Pancreas (tissue), 10 donors: ENCODE results near the gene OR10A3. TPM values are rescaled to one million over a fixed set of nuclear protein-coding genes. Genes with fewer than 3 reads are reported as not detected.

Experiments used
- ATAC-seq, 4 donors: fragments of 200-7000 bp; cut with Tn5 transposase; one replicate each; pipeline versions ENCODE4 v1.8.0 to v1.9.1; 2020; ENCODE audit warnings: mild to moderate bottlenecking in 4 of 4, moderate library complexity in 4 of 4
- DNase-seq, 6 donors: peaks; one replicate each; pipeline ENCODE4 v3.0.0-alpha.2; 2020
- FAIRE-seq: peaks from 2 replicates; lab custom pipeline; 2012; peaks lifted over from hg19 to GRCh38; lab: Jason Lieb, UNC
- H3K27ac ChIP-seq, 4 donors: fragments of 200-600 bp; sonication (generic); 1 replicate in 3 of 4; 2 replicates in 1 of 4; pipeline versions ENCODE4 v1.5.0 to v1.8.0; 2020
- H3K27me3 ChIP-seq, 4 donors: fragments of 200-600 bp; one replicate each; pipeline ENCODE4 v1.8.0; 2021
- H3K36me3 ChIP-seq, 3 donors: fragments of 200-600 bp; sonication (generic) in 1 of 3; one replicate each; pipeline versions ENCODE4 v1.5.0 to v1.8.0; 2020 to 2021
- H3K4me1 ChIP-seq, 3 donors: fragments of 200-600 bp; one replicate each; pipeline ENCODE4 v1.8.0; 2021
- H3K4me3 ChIP-seq, 4 donors: fragments of 200-600 bp; sonication (generic) in 2 of 4; one replicate each; pipeline versions ENCODE4 v1.5.0 to v1.8.0; 2020 to 2021
- H3K9me3 ChIP-seq, 4 donors: fragments of 200-600 bp; one replicate each; pipeline ENCODE4 v1.8.0; 2021
- WGBS, 2 donors: extraction: QIAGEN DNeasy Blood & Tissue Kit; methylation state at CpG; one replicate each; pipeline ENCODE4 v1.1.7; 2013; 5-methylcytosine and 5-hydroxymethylcytosine counted together
- intact Hi-C, 3 donors: fragments of 100-400 bp; cut with DNase I; formaldehyde crosslinking; loops; one replicate each; pipeline versions ENCODE4 v1.11.1 to v1.14.2; 2022
- polyA plus RNA-seq, 2 donors: library from polyadenylated mRNA; stranded (reverse); fragments of 200-250 nt; gene quantifications; one replicate each; pipeline ENCODE4 v1.2.3, GENCODE V29; 2013
- total RNA-seq, 6 donors: library from RNA; stranded (reverse); fragmentation: NEBNext Ultra II Directional in 4 of 6; extraction: Animal tissue kit (Norgen Biotek cat#: 25700) in 4 of 6; gene quantifications; one replicate each; pipeline versions ENCODE4 v1.2.1 to v1.2.4, GENCODE V29; 2021 to 2023
- TF ChIP-seq, protein P1 (sequence below), 4 donors: fragments of 200-600 bp; sonication (generic) in 3 of 4; IDR thresholded peaks; one replicate each; pipeline versions ENCODE4 v1.5.0 to v1.8.0; 2021; ENCODE audit warnings: antibody characterized with exemption in 4 of 4
- donor health status: healthy with polysubstance abuse.
- donor health status: DM: no; HTN: no; CAD: no; lungs with moderate emphysema.
- donor health status: DM: no; HTN: no; CAD: no.
- donor health status: control.
- donor health status: control.
- donor health status: Bipolar disorder and iron deficiency.
- donor health status: DM: yes; HTN: yes; CAD: no.
- donor health status: DM: no; HTN: no; CAD: no.
- donor health status: DM: no; HTN: no; CAD: no.
- donor health status: DM: yes; HTN: yes; CAD: no.

OR10A3 gene
- total and polyA plus RNA-seq, 8 donors, result not detected

DNA sequence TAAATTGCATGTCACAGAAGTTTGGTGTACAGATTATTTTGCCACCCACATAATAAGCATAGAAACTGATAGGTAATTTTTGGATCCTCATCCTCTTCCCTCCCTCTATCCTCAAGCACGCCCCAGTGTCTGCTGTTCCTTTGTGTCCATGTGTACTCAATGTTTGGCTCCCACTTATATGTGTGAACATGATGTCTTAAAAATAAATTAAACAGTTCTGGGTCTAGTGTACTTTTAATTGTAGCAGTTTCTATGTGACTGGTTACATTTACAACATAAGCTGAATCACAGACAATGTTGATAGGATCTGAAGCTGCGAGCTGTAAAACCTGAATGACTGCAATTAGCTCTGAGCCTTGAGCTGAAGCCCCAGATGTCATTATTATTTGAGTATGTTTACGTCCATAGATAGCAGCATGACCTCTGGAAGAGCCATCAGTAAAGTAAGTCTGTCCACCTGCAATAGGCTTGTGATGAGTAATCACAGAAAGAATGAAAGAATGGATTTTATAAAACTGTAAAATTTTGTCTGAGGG lies 40.1 kb downstream of the OR10A3 start:
- Histone ChIP-seq H3K27ac (no peak overlapping the region), H3K9me3 (no peaks in the 10 kb centered on the region), H3K4me3 (no peak overlapping the region), H3K4me1 (peaks cover 4 to 10% (median 7%) of the 10 kb centered on the region in 3 donors), H3K27me3 (no peaks in the 10 kb centered on the region), H3K36me3 (no peaks in the 10 kb centered on the region)
- WGBS, 2 donors, result 58% methylated on average over 3 of the region's 3 CpGs
- FAIRE-seq, result no peak
- TF ChIP-seq, protein P1, sequence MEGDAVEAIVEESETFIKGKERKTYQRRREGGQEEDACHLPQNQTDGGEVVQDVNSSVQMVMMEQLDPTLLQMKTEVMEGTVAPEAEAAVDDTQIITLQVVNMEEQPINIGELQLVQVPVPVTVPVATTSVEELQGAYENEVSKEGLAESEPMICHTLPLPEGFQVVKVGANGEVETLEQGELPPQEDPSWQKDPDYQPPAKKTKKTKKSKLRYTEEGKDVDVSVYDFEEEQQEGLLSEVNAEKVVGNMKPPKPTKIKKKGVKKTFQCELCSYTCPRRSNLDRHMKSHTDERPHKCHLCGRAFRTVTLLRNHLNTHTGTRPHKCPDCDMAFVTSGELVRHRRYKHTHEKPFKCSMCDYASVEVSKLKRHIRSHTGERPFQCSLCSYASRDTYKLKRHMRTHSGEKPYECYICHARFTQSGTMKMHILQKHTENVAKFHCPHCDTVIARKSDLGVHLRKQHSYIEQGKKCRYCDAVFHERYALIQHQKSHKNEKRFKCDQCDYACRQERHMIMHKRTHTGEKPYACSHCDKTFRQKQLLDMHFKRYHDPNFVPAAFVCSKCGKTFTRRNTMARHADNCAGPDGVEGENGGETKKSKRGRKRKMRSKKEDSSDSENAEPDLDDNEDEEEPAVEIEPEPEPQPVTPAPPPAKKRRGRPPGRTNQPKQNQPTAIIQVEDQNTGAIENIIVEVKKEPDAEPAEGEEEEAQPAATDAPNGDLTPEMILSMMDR (IDR thresholded peaks at IDR 0.05), result no peak
- DNase-seq, result no peak
- intact Hi-C loops, result no loop called here
- ATAC-seq, result no peak

DNA sequence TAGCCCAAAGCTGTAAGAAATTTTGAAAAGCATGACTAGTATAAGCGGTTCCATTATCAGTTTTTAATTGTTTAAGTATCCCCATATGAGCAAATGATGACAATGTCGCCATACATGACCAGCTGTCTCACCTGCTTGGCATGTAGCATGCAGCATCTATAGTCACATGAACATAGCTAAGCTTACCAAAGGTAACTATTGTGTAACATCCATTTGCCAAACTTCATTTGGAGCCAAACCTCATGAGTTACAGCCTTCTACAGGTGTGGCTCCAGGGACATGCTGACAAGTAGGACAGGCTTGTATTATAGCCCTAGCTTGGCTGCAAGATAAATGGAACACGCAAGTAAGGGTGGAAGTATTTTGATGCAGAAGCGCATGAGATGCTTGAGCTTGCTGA lies 40.8 kb downstream of the OR10A3 start:
- FAIRE-seq (no peak), ATAC-seq (no peak), DNase-seq (no peak)
- H3K27ac ChIP-seq, result no peak overlapping the region
- no peaks in the 10 kb centered on the region for H3K36me3 ChIP-seq
- 82 to 83% methylated on average over 4 of the region's 4 CpGs for WGBS, 2 donors
- H3K9me3 ChIP-seq, result no peaks in the 10 kb centered on the region
- H3K27me3 ChIP-seq, result no peaks in the 10 kb centered on the region
- intact Hi-C loops, result no loop called here
- H3K4me3 ChIP-seq, result no peak overlapping the region
- peaks cover 11 to 14% (median 13%) of the 10 kb centered on the region in 3 donors for H3K4me1 ChIP-seq
- TF ChIP-seq, protein P1 (IDR thresholded peaks at IDR 0.05), result no peak

DNA sequence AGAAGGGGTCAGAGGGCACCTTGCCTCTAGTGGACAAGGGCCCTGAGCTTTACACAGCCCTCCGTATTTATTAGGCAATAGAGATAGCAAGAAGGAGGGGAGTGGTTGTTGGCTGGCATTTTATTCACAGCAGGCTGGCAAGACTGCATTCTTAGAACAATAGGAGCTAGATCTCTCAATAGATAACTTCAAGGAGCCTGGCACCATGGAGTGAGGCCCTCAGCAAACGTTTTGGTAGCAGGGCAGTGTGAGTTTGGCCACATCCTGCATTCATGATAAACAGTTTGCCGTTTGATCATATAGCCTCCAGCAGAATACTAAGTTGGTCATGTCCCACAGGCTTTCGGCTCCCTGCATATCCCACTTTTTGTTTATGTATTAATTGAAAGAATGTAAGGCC lies 42.1 kb downstream of the OR10A3 start:
- no peaks in the 10 kb centered on the region for H3K27me3 ChIP-seq
- TF ChIP-seq, protein P1 (IDR thresholded peaks at IDR 0.05), result no peak
- ATAC-seq, result no peak
- FAIRE-seq, result no peak
- 58 to 59% methylated on average over 4 of the region's 4 CpGs for WGBS, 2 donors
- no peak overlapping the region for H3K27ac ChIP-seq
- no peaks in the 10 kb centered on the region for H3K9me3 ChIP-seq
- H3K36me3 ChIP-seq, result no peaks in the 10 kb centered on the region
- H3K4me3 ChIP-seq, result no peak overlapping the region
- DNase-seq, result no peak
- H3K4me1 ChIP-seq, result peaks cover 12 to 24% (median 21%) of the 10 kb centered on the region in 3 donors
- intact Hi-C loops, result loop anchor here in 1 of 3 donors (5.0 kb wide), 1 partner anchor 88 kb away; the partner anchor contains the start of gene EIF3F

DNA sequence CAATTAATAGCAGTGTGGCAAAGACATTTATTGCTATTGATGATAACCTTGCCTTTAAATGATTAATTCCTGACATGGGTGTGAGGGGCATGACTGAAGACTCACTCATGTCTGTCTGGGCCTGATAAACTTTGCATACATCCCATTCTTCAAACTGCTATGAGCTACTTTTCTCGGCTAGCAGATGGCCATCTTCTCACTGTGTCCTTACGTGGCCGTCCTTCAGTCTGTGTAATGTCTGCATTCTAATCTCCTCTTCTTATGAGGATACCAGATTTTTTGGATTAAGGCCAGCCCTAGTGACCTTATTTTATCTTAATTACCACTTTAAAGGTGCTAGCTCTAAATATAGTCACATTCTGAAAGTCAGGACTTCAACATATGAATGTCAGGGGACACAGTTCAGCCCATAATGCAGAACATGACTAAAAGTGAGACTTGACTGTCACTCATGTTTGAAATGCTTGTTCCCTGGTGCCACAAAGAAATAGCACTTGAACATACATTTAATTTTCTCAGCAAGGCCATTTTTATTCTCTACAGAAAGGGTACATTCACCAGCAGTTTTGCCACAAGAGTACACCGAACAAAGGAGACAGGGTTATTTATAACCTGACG lies 42.7 kb downstream of the OR10A3 start:
- Histone ChIP-seq H3K4me3 (no peak overlapping the region), H3K9me3 (no peaks in the 10 kb centered on the region), H3K4me1 (peaks cover 16 to 29% (median 26%) of the 10 kb centered on the region in 3 donors), H3K36me3 (no peaks in the 10 kb centered on the region), H3K27ac (no peak overlapping the region), H3K27me3 (no peaks in the 10 kb centered on the region)
- WGBS, 2 donors, result 55 to 58% methylated on average over 5 of the region's 5 CpGs
- DNase-seq (no peak), ATAC-seq (no peak), FAIRE-seq (no peak)
- intact Hi-C loops, result loop anchor here in 1 of 3 donors (5.0 kb wide), 1 partner anchor 89 kb away; the partner anchor contains the start of gene EIF3F
- TF ChIP-seq, protein P1 (IDR thresholded peaks at IDR 0.05), result no peak
